ENCODE results near the gene HMGN2. TPM values are rescaled to one million over a fixed set of nuclear protein-coding genes. Genes with fewer than 3 reads are reported as not detected.

The HMGN2 gene
- total and polyA plus RNA-seq, 2 of the 13 experiments (the other 11 are each of a cell fraction or from before 2014, with no cell fraction given): 63.4 to 343 TPM

DNA sequence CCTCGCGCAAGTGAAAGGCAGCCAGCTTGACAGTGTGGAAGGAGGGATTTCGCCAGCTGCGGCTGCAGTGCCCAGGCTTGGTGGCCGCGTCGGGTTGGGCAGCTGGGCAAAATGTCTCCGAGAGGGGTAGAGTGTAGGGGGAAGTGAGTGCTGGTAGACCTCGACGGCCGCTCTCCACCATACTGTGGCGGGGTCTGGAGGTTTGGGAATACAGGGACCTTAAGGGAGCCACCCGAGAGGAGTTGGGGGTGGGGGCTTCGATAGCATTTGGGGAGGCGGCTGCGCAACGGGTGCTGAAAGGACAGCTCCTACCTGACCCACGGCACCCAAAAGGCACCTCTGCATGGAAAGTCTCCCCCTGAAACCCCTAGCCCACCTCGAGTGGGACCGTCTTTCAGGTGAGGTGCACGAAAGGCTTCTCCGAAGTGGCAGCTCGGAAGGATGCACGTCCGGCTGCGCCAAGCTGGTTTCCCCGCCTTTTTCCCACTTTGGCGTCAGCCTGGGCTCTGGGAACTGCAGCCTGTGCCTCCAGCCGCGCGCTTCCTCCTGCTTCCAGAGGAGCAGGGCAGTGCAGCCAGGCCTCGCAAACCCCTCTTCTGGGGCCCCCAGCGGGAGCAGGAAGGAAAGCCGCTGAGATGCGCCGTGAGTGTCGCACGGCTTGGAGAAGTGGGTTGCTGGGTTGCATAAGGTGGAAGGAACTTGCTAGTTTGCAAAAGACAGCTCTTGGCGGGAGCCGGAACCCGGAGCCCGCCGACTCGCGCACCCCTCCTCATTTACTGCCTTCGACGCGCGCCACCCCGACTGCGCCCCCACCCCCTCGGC is 531 bp upstream of the HMGN2 start (continued):
- TF ChIP-seq ZNF484 (CRISPR knock-in tag; IDR thresholded peaks at IDR 0.05; ENCODE audit: borderline replicate concordance, low read depth) (no peak), ZNF235 (CRISPR knock-in tag; IDR thresholded peaks at IDR 0.05; ENCODE audit: borderline replicate concordance) (no peak), CHD4 (IDR thresholded peaks at IDR 0.05; ENCODE audit: borderline replicate concordance, low read length) (no peak), ZNF614 (CRISPR knock-in tag; IDR thresholded peaks at IDR 0.05; ENCODE audit: borderline replicate concordance) (no peak), PATZ1 (CRISPR knock-in tag; IDR thresholded peaks at IDR 0.05) (peak; percentile 84), POLR2G (IDR thresholded peaks at IDR 0.05; ENCODE audit: low read depth, low read length) (no peak; the same call in 1 of the 2 replicates), SP4 (CRISPR knock-in tag; IDR thresholded peaks at IDR 0.05) (no peak), ZFP62 (CRISPR knock-in tag; IDR thresholded peaks at IDR 0.05) (no peak), ISX (CRISPR knock-in tag; conservative IDR thresholded peaks at IDR 0.05) (no peak), ZSCAN25 (CRISPR knock-in tag; IDR thresholded peaks at IDR 0.05) (no peak), ZSCAN22 (CRISPR knock-in tag; IDR thresholded peaks at IDR 0.05) (no peak), RCOR2 (CRISPR knock-in tag; IDR thresholded peaks at IDR 0.05) (no peak), SMAD3 (CRISPR knock-in tag; IDR thresholded peaks at IDR 0.05) (no peak), SNAPC2 (CRISPR knock-in tag; IDR thresholded peaks at IDR 0.05) (no peak), ZFP41 (CRISPR knock-in tag; IDR thresholded peaks at IDR 0.05; ENCODE audit: borderline replicate concordance) (no peak), GABPB1 (CRISPR knock-in tag; IDR thresholded peaks at IDR 0.05) (no peak), PHF21A (CRISPR knock-in tag; IDR thresholded peaks at IDR 0.05) (no peak), U2AF1 (optimal IDR thresholded peaks at IDR 0.05; ENCODE audit: low read depth, low read length) (no peak), ZSCAN5A (CRISPR knock-in tag; IDR thresholded peaks at IDR 0.05; ENCODE audit: borderline replicate concordance) (no peak), TCF12 (IDR thresholded peaks at IDR 0.05) (no peak), TCF12 (CRISPR knock-in tag; IDR thresholded peaks at IDR 0.05) (no peak), YEATS2 (CRISPR knock-in tag; IDR thresholded peaks at IDR 0.05; ENCODE audit: borderline replicate concordance) (no peak), DRAP1 (CRISPR knock-in tag; IDR thresholded peaks at IDR 0.05) (no peak), TBX2 (CRISPR knock-in tag; IDR thresholded peaks at IDR 0.05; ENCODE audit: borderline replicate concordance) (no peak), GZF1 (CRISPR knock-in tag; IDR thresholded peaks at IDR 0.05) (no peak), ZNF552 (CRISPR knock-in tag; IDR thresholded peaks at IDR 0.05; ENCODE audit: borderline replicate concordance) (no peak), ZSCAN29 (CRISPR knock-in tag; conservative IDR thresholded peaks at IDR 0.05) (no peak), KLF6 (CRISPR knock-in tag; IDR thresholded peaks at IDR 0.05) (no peak)
- TF ChIP-seq, protein P1, sequence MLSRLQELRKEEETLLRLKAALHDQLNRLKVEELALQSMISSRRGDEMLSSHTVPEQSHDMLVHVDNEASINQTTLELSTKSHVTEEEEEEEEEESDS (CRISPR knock-in tag; IDR thresholded peaks at IDR 0.05; ENCODE audit: borderline replicate concordance): no peak

Data from HepG2 (cell line).